GM19239 (cell line): Measurements from ENCODE around the gene ACSS3.
"Not testable (repeated sequence)": the region's sequence is repeated elsewhere in the genome, so short reads cannot be mapped to it uniquely, and the experiment has no call there.

ENCODE experiments used
- DNase-seq: peaks from one replicate; pipeline ENCODE4 v3.0.0; 2011; ENCODE audit warnings: low spot score; ENCODE audit not compliant: insufficient read length
- FAIRE-seq: peaks from 2 replicates; lab custom pipeline; 2011; peaks lifted over from hg19 to GRCh38; lab: Jason Lieb, UNC

Gene ACSS3

DNA sequence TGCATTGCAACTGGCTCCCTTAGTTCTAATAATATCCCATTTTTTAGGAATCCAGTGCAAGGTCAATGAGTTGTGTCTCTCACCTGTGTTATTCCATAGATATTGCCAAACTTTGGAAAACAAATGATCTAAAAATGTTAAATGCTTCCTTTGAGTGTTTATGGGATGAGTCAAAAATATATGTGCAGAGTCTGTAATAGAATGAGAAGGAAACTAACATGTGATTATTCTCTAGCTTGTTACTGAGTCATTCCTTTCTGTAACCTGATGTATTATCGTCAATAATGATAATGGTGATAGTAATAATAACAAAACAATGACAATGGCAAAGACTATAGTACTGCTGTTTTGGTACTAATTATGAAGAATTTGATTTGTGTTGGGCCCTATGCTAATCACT is 11.5 kb downstream of the ACSS3 start:
- FAIRE-seq (no peak), DNase-seq (no peak)

- DNase-seq (no peak), FAIRE-seq (no peak)
These were observed 14.2 kb downstream of the ACSS3 start for GRCh38 chr12:81092053-81092452.

DNA sequence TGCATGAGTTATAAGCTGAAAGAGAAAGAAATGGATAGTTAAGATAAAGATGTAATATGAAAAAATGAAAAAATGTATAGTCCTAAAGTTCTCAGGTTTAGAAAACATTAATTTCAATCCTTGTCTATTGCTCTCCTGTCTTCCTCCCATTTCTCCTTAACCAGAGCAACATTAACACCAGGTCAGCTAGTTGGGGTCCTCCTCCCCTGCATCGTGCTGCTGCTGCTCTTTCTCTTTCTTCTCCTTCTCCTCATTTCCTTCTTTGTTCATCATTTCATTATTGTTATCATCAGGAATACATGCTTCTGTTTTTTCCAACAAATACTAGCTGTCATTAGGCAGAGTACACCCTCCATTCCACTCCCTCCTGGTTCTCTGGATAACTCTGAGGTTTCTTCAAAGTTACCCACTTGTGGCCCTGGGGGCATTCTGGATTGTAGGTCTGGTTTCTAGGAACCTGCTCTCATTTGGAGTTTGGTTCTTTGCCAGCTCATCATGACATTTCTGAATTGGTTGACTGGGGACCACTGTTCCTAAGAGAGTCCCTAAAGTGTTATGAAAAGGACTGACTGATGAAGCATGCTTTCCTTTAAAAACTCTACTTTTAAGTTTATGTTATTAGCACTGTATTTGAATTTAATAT is 17.0 kb downstream of the ACSS3 start:
- DNase-seq (no peak), FAIRE-seq (no peak)

DNA sequence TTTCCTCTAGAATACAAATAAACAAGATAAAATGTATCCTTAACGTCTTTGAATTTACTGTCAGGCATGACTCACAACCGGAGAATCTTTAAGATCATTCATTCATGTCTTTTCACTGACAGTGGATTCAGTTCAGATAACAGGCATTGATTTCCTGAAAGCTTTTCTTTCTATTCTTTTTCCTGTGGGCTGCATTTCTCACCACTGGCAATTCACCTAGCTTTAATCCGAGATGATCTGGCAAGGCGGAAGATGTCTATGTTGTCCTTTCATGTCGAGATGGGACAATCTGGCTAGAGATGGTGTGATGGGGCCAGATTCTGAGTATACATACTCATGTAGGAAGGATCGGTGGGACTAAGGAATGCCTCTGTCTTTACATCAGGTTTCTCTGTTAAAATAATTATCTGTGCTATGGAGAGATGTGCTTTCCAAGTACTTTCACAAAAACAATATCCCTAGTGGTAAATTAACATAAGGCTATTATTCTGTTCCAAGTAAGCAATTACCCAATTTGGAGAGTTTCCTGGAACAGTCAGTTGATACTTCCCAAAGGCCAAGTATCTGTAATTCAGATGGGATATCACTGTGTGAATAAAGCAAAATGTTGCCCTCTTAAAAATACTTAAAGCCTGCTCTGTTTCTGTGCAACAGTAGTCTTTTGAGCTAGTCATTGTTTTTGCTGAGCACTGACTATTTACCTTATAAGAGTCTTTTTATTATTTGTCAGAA is 17.8 kb downstream of the ACSS3 start:
- FAIRE-seq (no peak), DNase-seq (no peak)

GRCh38 chr12:81105687-81106086 is 27.8 kb downstream of the ACSS3 start:
- FAIRE-seq, result no peak
- DNase-seq, result no peak

- no peak for DNase-seq
- no peak for FAIRE-seq
These were observed 36.3 kb downstream of the ACSS3 start for GRCh38 chr12:81114226-81114625.

- not testable (repeated sequence) for FAIRE-seq
These were observed 41.2 kb downstream of the ACSS3 start for GRCh38 chr12:81119069-81119468.

DNA sequence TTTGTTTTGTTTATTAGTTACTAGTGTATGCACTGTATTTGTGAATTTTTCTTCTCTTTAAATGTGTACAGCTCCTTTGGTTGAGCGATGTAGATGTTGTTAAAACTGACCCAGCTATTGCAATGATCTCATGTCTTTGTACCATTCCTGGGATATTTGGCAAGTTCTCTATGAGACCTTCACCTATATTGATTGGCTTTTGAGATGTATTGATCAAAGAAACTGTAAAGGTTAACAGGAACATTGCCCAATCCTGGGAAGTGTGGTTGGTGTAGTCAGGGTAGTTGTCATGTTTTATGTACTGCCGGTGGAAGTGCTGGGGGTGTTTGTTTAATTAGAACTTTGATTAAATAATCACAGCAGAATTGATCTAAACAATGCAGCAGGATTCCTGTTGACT is 43.1 kb downstream of the ACSS3 start:
- FAIRE-seq (no peak), DNase-seq (no peak)

More at GRCh38 chr12:81119069-81119468, 41.2 kb downstream of the ACSS3 start:
- DNase-seq, result not testable (repeated sequence)

DNA sequence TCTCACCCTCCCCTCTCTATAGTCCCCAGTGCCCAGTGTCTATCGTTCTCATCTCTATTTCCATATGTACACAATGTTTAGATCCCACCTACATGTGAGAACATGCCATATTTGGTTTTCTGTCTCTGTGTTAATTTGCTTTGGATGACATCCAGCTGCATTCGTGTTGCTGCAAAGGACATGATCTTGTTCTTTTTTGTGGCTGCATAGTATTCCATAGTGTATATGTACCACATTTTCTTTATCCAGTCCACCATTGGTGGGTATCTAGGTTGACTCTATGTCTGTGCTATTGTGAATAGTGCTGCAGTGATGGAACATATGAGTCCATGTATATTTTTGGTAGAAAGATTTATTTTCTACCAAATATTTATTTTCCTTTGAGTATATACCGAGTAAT is 45.7 kb downstream of the ACSS3 start:
- FAIRE-seq (no peak), DNase-seq (no peak)

DNA sequence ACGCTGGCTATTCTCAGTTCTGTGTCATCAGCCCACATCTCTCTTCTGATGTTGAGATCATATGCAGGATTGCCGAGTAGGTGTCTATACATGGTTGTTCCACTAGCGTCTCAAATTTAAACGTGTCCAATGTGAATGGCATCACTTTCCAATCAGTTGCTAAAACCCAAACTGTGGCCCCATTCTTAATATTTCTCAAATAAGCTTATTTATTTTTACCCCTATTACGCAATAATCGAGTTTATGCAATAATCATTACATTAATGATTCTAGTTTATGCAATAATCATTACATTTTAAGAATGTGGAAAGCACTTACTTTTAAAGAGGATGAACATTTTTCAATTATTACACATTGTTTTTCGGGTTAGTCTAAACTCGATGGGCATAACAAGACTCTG is 47.8 kb downstream of the ACSS3 start:
- FAIRE-seq (no peak), DNase-seq (no peak)

GRCh38 chr12:81128930-81129554 is 51.2 kb downstream of the ACSS3 start:
- DNase-seq (peak; percentile 4), FAIRE-seq (peak; percentile 79)

GRCh38 chr12:81136519-81136918 is 58.6 kb downstream of the ACSS3 start:
- FAIRE-seq (no peak), DNase-seq (no peak)

- DNase-seq (no peak), FAIRE-seq (no peak)
These were observed 59.9 kb downstream of the ACSS3 start for GRCh38 chr12:81137801-81138200.

GRCh38 chr12:81141217-81141616 is 63.3 kb downstream of the ACSS3 start:
- DNase-seq (no peak), FAIRE-seq (no peak)

GRCh38 chr12:81143057-81143456 is 65.2 kb downstream of the ACSS3 start:
- no peak for FAIRE-seq
- no peak for DNase-seq

GRCh38 chr12:81146228-81147225 is 68.6 kb downstream of the ACSS3 start:
- DNase-seq (no peak), FAIRE-seq (no peak)

DNA sequence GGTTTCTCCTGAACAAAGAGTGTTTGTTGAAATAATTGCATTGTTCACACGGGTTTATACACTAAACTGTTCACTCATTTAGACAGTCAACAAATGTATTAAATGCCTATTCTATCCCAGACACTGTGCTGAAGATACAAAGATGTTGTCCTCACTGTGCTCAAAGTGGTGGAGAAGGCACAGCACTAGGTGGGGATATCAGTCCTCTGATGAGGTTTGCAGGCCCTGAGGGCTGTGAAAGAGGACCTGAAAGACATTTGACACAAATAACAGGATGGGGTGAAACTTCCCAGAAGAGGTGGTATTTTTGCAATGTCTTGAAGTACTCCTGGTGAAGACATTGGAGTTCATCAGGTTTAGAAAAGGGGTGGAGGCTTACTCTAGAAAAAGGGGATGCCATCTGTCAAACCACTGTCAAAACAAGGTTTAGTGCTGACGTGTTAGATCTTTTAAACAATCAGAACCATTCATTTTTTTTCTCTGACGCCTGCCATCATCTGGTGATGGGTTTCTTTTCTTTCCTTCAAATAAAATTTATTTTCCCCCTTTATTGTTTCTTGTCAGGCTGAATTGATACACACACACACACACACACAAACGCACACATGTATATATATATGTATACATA is 69.5 kb downstream of the ACSS3 start:
- no peak for FAIRE-seq

DNA sequence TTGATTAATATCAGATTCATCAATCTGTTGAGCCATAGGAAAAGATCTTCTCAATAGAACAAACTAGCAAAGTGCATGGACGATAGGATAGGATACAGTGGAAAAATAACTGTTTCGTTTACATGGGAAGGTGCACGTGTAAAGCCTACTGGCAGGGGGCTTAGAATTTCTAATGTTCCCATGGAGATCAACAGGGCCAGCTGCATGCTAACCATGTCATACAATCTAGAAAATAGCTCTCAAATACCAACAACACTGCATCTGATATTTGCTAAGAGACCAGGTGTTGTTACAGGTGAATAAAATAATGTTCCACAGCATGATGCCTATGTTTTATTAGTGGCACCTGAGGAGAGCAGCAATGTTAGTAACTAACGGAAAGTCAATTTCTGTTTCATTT is 72.5 kb downstream of the ACSS3 start:
- DNase-seq (no peak), FAIRE-seq (no peak)

More for the DNA sequence above, 69.5 kb downstream of the ACSS3 start:
- DNase-seq, result no peak

DNA sequence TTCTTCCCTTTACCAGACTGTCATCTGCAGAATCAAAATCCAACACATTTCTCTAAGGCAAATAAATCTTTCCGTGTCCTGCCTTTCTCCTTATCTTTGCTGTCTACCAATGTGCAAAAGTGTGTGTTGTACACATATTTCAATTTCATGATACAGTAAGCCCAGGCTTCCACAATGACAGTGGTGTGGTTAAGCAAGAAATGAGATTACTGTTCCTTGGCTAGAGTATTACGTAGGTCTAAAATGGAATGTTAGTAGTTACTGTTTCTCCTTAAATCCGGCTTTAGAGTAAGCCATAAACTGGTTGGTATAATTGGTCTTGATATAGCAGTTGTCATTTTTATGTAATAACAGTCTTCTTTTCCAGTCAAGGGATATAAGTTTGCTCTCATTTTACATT is 82.0 kb downstream of the ACSS3 start:
- DNase-seq (no peak), FAIRE-seq (no peak)

DNA sequence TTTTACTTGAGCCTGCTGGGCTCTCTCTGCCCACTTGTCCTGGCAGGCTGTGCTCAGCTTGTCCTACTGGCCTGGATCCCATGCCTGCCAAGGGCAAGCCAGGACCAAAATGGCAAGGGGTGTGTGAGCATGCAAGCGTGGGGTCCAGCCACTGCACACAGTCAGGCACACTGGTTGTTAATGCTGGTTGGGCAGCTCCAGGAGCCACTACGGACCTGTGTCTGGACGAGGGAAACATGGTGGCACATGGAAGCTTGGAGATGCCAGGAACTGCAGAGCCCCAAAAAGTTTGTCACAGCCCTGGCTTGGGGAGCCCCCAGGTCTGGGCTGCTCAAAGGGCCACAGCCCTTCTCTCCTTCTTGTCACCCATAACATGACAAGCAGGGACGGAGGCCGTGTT is 83.8 kb downstream of the ACSS3 start:
- FAIRE-seq (no peak), DNase-seq (no peak)
